Measurements from ENCODE around the gene NOC4L.
"Not testable (repeated sequence)": the region's sequence is repeated elsewhere in the genome, so short reads cannot be mapped to it uniquely, and the experiment has no call there.

NOC4L gene

DNA sequence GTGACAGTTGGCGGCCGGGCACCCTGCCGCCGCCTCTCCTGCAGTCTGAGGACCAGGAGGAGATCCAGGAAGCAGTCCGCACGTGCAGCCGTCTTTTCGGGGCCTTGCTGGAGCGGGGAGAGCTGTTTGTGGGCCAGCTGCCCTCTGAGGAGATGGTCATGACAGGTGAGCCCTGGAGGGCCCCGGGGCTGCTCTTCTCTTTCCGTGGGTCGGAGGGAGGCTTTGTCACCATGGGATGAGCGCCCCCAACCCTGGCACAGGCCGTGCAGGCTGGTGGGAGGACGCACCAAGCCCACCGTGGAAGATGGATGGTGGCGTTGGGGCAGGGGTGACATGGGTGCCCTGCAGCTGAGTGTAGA is 532 bp downstream of the NOC4L start:
- DNase-seq, result peak; percentile 62

GRCh38 chr12:132145334-132145733 is 1.1 kb downstream of the NOC4L start:
- DNase-seq, result no peak

- DNase-seq, result no peak
Observed at GRCh38 chr12:132146098-132146497, 1.8 kb downstream of the NOC4L start.

DNA sequence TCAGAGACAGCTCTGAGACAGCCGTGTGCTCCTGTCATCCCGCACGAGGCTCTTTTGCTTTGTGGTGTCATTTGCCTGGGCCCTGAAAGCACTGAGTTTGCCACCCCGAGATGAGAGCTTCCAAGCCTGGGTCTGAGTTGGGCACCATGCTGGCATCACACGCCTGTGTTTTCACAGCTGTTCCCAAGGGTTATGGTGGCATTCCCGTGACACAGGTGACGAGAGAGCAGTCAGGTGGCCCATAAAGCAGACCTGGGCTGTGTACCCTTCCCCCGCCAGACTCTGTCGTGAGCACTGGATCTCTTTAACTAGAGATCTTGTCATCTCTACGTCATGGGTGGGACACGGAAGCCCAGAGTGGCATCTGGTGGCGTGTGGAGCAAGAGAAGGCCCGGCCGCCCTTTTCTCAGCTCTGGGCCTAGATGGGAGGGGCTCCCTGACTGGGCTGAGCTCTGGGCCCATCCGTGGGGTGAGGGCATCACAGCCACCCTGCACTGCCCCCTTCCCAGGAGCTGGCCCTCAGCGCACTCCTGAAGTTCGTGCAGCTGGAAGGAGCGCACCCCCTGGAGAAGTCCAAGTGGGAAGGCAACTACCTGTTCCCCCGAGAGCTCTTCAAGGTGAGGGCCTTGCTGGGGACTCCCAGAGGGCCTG is 2.6 kb downstream of the NOC4L start:
- no peak for DNase-seq

GRCh38 chr12:132147423-132148367 is 3.4 kb downstream of the NOC4L start:
- no peak for DNase-seq

DNA sequence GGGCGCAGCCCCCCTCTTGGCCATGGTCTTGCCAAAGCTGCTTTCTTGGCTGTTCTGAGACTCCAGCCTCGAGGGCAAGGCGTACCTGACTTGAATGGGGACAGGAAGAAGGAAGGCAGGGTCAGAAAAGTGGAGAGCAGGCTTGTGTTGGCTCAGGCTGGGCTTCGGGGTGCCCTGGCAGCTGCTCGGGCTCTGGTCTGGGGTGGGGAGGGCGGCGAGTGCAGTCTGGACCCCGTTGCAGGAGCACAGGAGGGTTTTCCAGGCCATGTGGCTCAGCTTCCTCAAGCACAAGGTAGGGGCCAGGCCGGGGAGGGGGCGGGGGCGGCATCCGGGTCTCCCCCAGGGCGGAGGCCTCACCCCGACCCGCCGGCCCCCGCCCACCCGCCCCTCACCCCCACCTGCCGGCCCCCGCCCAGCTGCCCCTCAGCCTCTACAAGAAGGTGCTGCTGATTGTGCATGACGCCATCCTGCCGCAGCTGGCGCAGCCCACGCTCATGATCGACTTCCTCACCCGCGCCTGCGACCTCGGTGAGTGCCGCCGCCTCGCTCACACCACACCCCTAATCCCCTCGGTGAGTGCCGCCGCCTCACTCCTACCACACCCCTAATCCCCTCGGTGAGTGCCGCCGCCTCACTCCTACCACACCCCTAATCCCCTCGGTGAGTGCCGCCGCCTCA is 4.2 kb downstream of the NOC4L start:
- no peak for DNase-seq

GRCh38 chr12:132149526-132149925 is 5.3 kb downstream of the NOC4L start:
- not testable (repeated sequence) for DNase-seq

GRCh38 chr12:132150780-132151144 is 6.5 kb downstream of the NOC4L start:
- no peak for DNase-seq

- DNase-seq, result no peak
Observed at GRCh38 chr12:132151145-132151765, 7.0 kb downstream of the NOC4L start.

DNA sequence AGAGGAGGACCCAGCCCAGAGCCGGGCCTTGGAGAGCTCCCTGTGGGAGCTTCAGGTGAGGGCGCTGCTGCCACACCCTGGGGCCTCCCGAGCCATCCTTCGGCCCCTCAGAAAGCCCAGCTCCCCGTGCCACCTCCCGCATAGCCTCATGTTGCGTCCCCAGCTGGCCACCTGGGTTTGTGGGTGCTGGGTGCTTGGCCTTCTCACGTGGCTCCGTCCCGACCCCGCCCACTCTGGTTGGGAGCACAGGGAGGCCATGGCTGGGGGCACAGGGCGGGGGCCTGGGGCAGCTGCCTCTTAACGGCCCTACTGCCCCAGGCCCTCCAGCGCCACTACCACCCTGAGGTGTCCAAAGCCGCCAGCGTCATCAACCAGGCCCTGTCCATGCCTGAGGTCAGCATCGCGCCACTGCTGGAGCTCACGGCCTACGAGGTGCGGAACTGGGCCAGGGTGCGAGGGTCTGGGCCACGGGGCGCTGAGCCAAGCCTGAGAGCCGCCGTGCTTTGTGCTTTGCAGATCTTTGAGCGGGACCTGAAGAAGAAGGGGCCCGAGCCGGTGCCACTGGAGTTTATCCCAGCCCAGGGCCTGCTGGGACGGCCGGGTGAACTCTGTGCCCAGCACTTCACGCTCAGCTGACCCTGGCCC is 7.6 kb downstream of the NOC4L start:
- DNase-seq, result no peak

DNA sequence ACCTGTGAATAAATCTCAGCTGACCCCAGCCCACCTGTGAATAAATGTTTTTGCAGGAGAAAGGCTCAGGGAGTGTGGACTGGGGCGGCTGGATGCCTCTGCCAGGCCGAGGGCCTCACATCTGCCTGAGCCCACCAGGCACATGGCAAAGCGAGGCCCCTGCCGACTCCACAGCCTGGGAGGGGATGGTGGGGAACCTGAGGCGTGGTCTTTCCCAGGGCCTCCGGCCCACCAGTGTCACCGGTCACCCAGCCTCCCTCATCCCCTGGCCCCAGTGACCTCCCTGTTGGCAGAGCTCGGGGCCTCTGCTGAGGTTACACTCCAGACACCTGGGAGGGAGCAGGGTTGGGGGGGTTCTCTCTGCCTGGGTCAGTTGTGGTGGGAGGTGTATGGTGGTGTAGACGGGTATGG is 8.2 kb downstream of the NOC4L start:
- no peak for DNase-seq

- no peak for DNase-seq
Observed at GRCh38 chr12:132152953-132153352, 8.7 kb downstream of the NOC4L start.

- peak; percentile 89 for DNase-seq
Observed at GRCh38 chr12:132153501-132154340, 9.5 kb downstream of the NOC4L start.

GRCh38 chr12:132154341-132154761 is 10.1 kb downstream of the NOC4L start:
- peak; percentile 41 for DNase-seq

DNA sequence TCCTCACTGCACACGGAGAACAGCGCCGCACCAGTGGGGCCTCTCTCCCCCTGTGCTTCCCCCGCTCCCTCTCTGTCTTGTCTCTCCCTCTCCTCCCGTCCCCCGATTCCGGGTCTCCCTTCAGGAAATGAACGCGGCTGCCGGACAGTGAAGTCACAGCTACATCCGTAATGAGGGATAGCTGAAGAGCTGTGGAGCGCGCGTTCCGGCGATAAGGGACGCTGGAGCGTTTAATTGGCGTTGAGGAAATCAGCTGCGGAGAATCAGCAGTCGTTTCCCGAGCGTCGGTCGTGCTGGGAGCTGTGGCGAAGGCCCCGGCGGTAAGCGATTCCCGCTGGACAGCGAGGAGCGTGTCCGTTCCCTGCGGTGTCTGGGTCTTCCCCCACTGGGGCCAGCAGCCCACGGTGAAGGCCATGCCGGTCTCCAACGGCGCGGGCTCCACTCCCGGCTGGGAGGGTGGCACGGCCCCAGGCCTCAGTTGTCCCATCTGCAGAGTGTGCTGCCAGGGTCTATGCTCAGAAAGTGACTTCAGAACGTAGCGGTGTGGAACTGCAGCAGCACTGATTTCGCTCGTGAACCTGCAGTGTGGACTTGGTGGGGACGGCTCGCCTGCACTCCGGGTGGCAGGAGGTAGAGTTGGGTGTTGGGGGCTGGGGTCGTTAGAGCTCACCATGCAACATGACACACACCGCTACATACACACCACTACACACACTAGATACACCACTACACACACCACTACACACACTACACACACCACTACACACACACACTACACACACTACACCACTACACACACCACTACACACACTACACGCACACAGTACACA is 10.9 kb downstream of the NOC4L start:
- DNase-seq, result peak; percentile 37

DNA sequence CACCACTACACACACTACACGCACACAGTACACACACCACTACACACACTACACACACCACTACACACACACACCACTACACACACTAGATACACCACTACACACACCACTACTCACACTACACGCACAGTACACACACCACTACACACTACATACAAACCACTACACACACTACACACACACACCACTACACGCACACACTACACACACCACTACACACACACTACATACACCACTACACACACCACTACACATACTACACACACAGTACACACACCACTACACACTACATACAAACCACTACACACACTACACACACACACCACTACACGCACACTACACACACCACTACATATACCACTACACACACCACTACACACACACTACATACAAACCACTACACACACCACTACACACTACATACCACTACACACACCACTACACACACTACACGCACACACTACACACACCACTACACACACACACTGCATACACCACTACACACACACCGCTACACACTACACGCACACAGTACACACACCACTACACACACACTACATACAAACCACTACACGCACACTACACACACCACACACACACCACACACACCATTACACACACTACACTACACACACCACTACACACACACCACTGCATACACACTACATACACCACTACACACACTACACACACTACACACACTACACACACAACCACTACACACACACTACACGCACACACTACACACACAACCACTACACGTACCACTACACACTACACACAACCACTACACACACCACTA is 11.7 kb downstream of the NOC4L start:
- DNase-seq, result no peak

DNA sequence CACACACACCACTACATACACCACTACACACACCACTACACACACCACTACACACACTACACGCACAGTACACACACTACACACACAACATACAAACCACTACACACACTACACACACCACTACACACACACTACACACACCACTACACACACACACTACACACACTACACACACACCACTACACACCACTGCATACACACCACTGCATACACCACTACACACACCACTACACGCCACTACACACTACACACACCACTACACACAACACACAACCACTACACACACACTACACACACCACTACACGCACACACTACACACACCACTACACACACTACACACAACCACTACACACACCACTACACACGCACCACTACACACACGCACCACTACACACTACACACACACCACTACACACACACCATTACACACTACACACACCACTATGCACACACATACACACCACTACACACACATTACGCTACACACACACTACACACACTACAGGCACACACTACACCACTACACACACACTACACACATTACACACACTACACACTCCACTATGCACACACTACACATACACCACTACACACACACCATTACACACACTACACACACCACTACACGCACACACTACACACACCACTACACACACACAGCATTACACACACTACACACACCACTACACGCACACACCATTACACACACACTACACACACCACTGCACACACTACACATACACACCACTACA is 12.5 kb downstream of the NOC4L start:
- DNase-seq, result no peak

GRCh38 chr12:132157733-132158409 is 13.6 kb downstream of the NOC4L start:
- no peak for DNase-seq
